Osteoblast (primary cell): ENCODE results near the gene TGFB1I1. TPM values are rescaled to one million over a fixed set of nuclear protein-coding genes. Genes with fewer than 3 reads are reported as not detected.
"Not testable (repeated sequence)": the region's sequence is repeated elsewhere in the genome, so short reads cannot be mapped to it uniquely, and the experiment has no call there.

Source experiments
- DNase-seq: peaks from one replicate; pipeline ENCODE4 v3.0.0; 2011; ENCODE audit warnings: low spot score, mixed read lengths; ENCODE audit not compliant: insufficient read length; ENCODE audit errors: missing footprints
- H2AFZ ChIP-seq: 2 replicates; pipeline ENCODE4 v1.6.0; 2011; ENCODE audit warnings: mild to moderate bottlenecking, low read length
- H3K27ac ChIP-seq: 2 replicates; pipeline ENCODE4 v1.5.1; 2011; ENCODE audit warnings: mild to moderate bottlenecking, low read depth, low read length, moderate library complexity
- H3K27me3 ChIP-seq: 2 replicates; pipeline ENCODE4 v1.6.0; 2012; ENCODE audit warnings: mild to moderate bottlenecking, control low read depth, inconsistent platforms, low read length, moderate library complexity; ENCODE audit not compliant: insufficient read depth
- H3K36me3 ChIP-seq: 2 replicates; pipeline ENCODE4 v1.5.1; 2011; ENCODE audit warnings: mild to moderate bottlenecking, low read length, control low read depth, moderate library complexity; ENCODE audit not compliant: insufficient read depth
- H3K4me1 ChIP-seq: 2 replicates; pipeline ENCODE4 v1.5.1; 2011; ENCODE audit warnings: mild to moderate bottlenecking, low read length, control low read depth, moderate library complexity; ENCODE audit not compliant: insufficient read depth
- H3K4me2 ChIP-seq: 2 replicates; pipeline ENCODE4 v1.6.0; 2011; ENCODE audit warnings: mild to moderate bottlenecking, low read length; ENCODE audit not compliant: insufficient read depth
- H3K4me3 ChIP-seq: fragments of 200-600 bp; sonication (generic); 3 replicates; pipeline ENCODE4 v1.5.1; 2012; ENCODE audit warnings: mild to moderate bottlenecking, low read length, inconsistent platforms; ENCODE audit not compliant: insufficient read depth
- H3K79me2 ChIP-seq: 2 replicates; pipeline ENCODE4 v1.6.0; 2012; ENCODE audit warnings: mild to moderate bottlenecking, low read length, control low read depth, inconsistent platforms; ENCODE audit not compliant: insufficient read depth
- H3K9me3 ChIP-seq: 2 replicates; pipeline ENCODE4 v1.5.1; 2011; ENCODE audit warnings: low read depth, low read length, control low read depth
- H4K20me1 ChIP-seq: 2 replicates; pipeline ENCODE4 v1.6.0; 2012; ENCODE audit warnings: mild to moderate bottlenecking, low read length, control low read depth; ENCODE audit not compliant: insufficient read depth
- CTCF ChIP-seq: IDR thresholded peaks from 2 replicates; pipeline ENCODE4 v1.5.1; 2011; ENCODE audit warnings: mild to moderate bottlenecking, low read depth, low read length, moderate library complexity; ENCODE audit errors: extremely low read depth
- total RNA-seq: library from RNA; depleted of rRNA; stranded (reverse); fragments of >200 nt; gene quantifications from 2 replicates; pipeline ENCODE4 v1.2.3, GENCODE V29; 2012

Gene TGFB1I1
- total RNA-seq, 1 donor: 60.1 TPM

- TF ChIP-seq CTCF: no peak
- Histone ChIP-seq H3K4me3 (no peak overlapping the region), H3K36me3 (no peaks in the 10 kb centered on the region), H3K4me1 (no peaks in the 10 kb centered on the region), H3K79me2 (no peaks in the 10 kb centered on the region), H3K4me2 (no peak overlapping the region), H4K20me1 (no peaks in the 10 kb centered on the region), H3K27ac (no peak overlapping the region), H3K9me3 (no peaks in the 10 kb centered on the region), H3K27me3 (no peaks in the 10 kb centered on the region), H2AFZ (no peak overlapping the region)
- DNase-seq: no peak
These were observed 33.5 kb upstream of the TGFB1I1 start for GRCh38 chr16:31438414-31438813.

- not testable (repeated sequence) for H4K20me1 ChIP-seq, H3K4me3 ChIP-seq, H3K4me2 ChIP-seq, H2AFZ ChIP-seq, H3K27ac ChIP-seq, DNase-seq, H3K79me2 ChIP-seq, H3K9me3 ChIP-seq, H3K36me3 ChIP-seq, H3K4me1 ChIP-seq, H3K27me3 ChIP-seq
These were observed 32.9 kb upstream of the TGFB1I1 start for GRCh38 chr16:31439023-31439422.

- no peak for DNase-seq
- H3K9me3 ChIP-seq: no peaks in the 10 kb centered on the region
These were observed 32.4 kb upstream of the TGFB1I1 start for GRCh38 chr16:31439519-31439918.

GRCh38 chr16:31440516-31441184 is 31.3 kb upstream of the TGFB1I1 start:
- Histone ChIP-seq H3K79me2 (no peaks in the 10 kb centered on the region), H3K36me3 (no peaks in the 10 kb centered on the region), H3K27me3 (no peaks in the 10 kb centered on the region), H3K4me1 (no peaks in the 10 kb centered on the region), H2AFZ (no peak overlapping the region), H4K20me1 (no peaks in the 10 kb centered on the region), H3K9me3 (no peaks in the 10 kb centered on the region), H3K27ac (no peak overlapping the region), H3K4me2 (no peak overlapping the region), H3K4me3 (no peak overlapping the region)
- no peak for DNase-seq
- no peak for TF ChIP-seq CTCF

More at GRCh38 chr16:31439519-31439918, 32.4 kb upstream of the TGFB1I1 start:
- no peak overlapping the region for H3K27ac ChIP-seq
- no peaks in the 10 kb centered on the region for H3K4me1 ChIP-seq
- H4K20me1 ChIP-seq: no peaks in the 10 kb centered on the region
- TF ChIP-seq CTCF: no peak
- no peak overlapping the region for H3K4me3 ChIP-seq
- no peaks in the 10 kb centered on the region for H3K27me3 ChIP-seq
- no peaks in the 10 kb centered on the region for H3K36me3 ChIP-seq
- no peaks in the 10 kb centered on the region for H3K79me2 ChIP-seq
- H3K4me2 ChIP-seq: no peak overlapping the region
- no peak overlapping the region for H2AFZ ChIP-seq
